Esophagus muscularis mucosa (tissue), 4 donors: Measurements from ENCODE around the gene PADI6. TPM values are rescaled to one million over a fixed set of nuclear protein-coding genes. Genes with fewer than 3 reads are reported as not detected.

Experiments
- DNase-seq: peaks from one replicate; pipeline ENCODE4 v3.0.0-alpha.2; 2017; ENCODE audit errors: extremely low spot score
- H3K27ac ChIP-seq, 4 donors: fragments of 200-600 bp; sonication (generic); replicated peaks in 1 of 4; 1 replicate in 3 of 4; 2 replicates in 1 of 4; pipeline ENCODE4 v1.5.1; 2016 to 2019; ENCODE audit warnings: mild to moderate bottlenecking in 1 of 4
- H3K27me3 ChIP-seq, 4 donors: fragments of 200-600 bp; sonication (generic); one replicate each; pipeline versions ENCODE4 v1.5.1 to v1.6.0; 2016 to 2019
- H3K36me3 ChIP-seq, 4 donors: fragments of 200-600 bp; sonication (generic); one replicate each; pipeline ENCODE4 v1.5.1; 2016 to 2019
- H3K4me1 ChIP-seq, 4 donors: fragments of 200-600 bp; sonication (generic); one replicate each; pipeline ENCODE4 v1.5.1; 2016 to 2019
- H3K4me3 ChIP-seq, 4 donors: fragments of 200-600 bp; sonication (generic); 1 replicate in 2 of 4; 2 replicates in 2 of 4; pipeline ENCODE4 v1.5.1; 2016 to 2019; ENCODE audit warnings: mild to moderate bottlenecking in 4 of 4, moderate library complexity in 1 of 4
- H3K9me3 ChIP-seq, 4 donors: fragments of 200-600 bp; sonication (generic); 1 replicate in 3 of 4; 2 replicates in 1 of 4; pipeline ENCODE4 v1.5.1; 2016 to 2019
- CTCF ChIP-seq, 3 experiments: fragments of 200-600 bp in 2 of 3; fragments of 450-650 bp in 1 of 3; sonication (generic) in 2 of 3; IDR thresholded peaks; one replicate each; pipeline ENCODE4 v1.5.1; 2017 to 2019; ENCODE audit warnings: antibody characterized with exemption in 3 of 3, mild to moderate bottlenecking in 2 of 3, moderate library complexity in 1 of 3
- EP300 ChIP-seq: sonication (generic); formaldehyde crosslinking; IDR thresholded peaks from one replicate; pipeline ENCODE4 v1.6.1; 2017; ENCODE audit warnings: antibody characterized with exemption
- POLR2A ChIP-seq: fragments of 450-650 bp; IDR thresholded peaks from one replicate; pipeline ENCODE4 v1.6.1; 2017; ENCODE audit warnings: antibody characterized with exemption, moderate library complexity, mild to moderate bottlenecking, low read depth
- POLR2AphosphoS5 ChIP-seq, 2 donors: sonication (generic); formaldehyde crosslinking; IDR thresholded peaks; one replicate each; pipeline ENCODE4 v1.6.1; 2017; ENCODE audit warnings: antibody characterized with exemption in 2 of 2
- WGBS: methylation state at CpG from one replicate; pipeline ENCODE4 v1.1.5; 2018; 5-methylcytosine and 5-hydroxymethylcytosine counted together
- intact Hi-C: fragments of 100-400 bp; cut with DNase I; formaldehyde crosslinking; loops from one replicate; pipeline ENCODE4 v1.15.1; 2023
- total RNA-seq, 4 donors: library from RNA; depleted of rRNA; stranded (reverse); fragments of >200 nt; gene quantifications; one replicate each; pipeline versions ENCODE4 v1.1.0 to v1.2.1, GENCODE V29; 2016

Gene PADI6
- total RNA-seq, 4 donors from 2014 or later = not detected

DNA sequence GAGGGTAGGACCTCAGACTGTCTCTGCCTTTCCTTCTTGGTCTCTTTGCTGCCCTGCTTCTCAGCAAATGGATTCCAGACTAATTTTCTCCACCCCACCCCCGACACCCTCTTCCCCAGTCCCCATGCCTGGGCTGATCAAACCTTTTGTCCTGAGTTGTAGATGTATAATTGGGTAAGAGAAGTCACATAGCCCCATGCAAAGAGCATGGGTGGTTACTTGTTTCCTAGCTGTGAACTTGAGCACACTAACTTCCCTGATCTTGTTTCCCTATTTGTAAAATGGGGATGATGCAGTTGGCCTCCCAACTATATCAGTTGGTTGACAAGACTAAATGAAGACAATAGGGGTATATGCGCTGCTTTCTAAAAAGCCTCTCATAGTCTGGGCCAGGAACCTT is 9.2 kb downstream of the PADI6 start:
- no peaks in the 10 kb centered on the region for H3K9me3 ChIP-seq
- H3K4me1 ChIP-seq = no peaks in the 10 kb centered on the region
- H3K27me3 ChIP-seq = peaks cover 0 to 29% (median 3%) of the 10 kb centered on the region in 4 donors
- 94% methylated on average over 2 of the region's 2 CpGs for WGBS
- no peak for TF ChIP-seq CTCF (IDR thresholded peaks at IDR 0.05)
- no peak for TF ChIP-seq POLR2A
- no peak for TF ChIP-seq EP300
- TF ChIP-seq POLR2AphosphoS5 (IDR thresholded peaks at IDR 0.05) = no peak
- H3K27ac ChIP-seq = no peak overlapping the region
- DNase-seq = no peak
- intact Hi-C loops = no loop called here
- H3K36me3 ChIP-seq = no peaks in the 10 kb centered on the region
- no peak overlapping the region for H3K4me3 ChIP-seq

DNA sequence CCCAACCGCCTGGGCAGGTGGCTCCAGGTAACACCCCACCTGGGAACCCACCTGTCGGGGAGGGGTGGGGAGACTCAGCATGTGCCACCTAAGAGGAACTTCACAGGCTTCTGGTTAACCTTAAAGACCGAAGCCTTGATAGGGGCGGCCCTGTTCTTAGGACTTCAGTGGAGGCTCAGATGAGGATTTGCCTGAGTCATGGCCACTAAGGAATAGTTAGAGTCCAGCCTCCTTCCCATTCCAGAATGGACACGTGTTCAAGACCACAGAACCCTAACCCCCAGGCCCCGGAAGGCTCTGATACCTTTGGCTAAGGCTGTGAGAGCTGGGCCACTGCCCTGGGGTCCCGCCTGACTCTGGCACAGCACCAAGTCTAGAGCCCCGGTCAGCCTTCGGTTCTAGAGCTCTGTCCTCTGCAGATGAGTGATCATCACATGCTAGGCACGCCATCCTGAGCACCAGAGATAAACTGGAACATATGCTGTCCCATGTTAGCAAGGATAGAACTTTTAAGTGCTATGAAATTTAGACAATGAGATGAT is 20.3 kb downstream of the PADI6 start:
- no peak for DNase-seq
- no peak for TF ChIP-seq EP300
- TF ChIP-seq POLR2AphosphoS5 (IDR thresholded peaks at IDR 0.05) = no peak
- TF ChIP-seq CTCF (IDR thresholded peaks at IDR 0.05) = no peak
- TF ChIP-seq POLR2A = no peak
- no peaks in the 10 kb centered on the region for H3K4me1 ChIP-seq
- no peaks in the 10 kb centered on the region for H3K9me3 ChIP-seq
- 48% methylated on average over 7 of the region's 10 CpGs for WGBS
- H3K36me3 ChIP-seq = no peaks in the 10 kb centered on the region
- intact Hi-C loops = no loop called here
- H3K27me3 ChIP-seq = no peaks in the 10 kb centered on the region
- no peak overlapping the region for H3K27ac ChIP-seq
- H3K4me3 ChIP-seq = no peak overlapping the region

DNA sequence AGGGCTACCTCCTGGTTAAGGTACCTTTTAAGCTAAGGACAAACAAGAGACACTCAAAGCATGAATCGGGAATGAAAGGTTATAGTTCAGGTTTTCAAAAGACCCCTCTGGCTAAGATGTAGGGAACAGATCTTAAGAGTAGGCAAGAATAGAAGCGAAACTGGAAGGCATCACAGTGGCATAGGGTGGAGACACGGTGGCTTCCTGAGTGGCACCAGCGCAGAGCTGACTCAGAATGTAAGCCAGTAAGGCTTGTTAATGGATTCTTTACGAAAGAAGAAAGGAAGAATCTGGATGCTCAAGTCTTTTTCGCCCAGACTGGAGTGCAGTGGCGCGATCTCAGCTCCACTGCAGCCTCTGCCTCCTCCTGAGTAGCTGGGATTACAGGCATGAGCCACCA is 21.2 kb downstream of the PADI6 start:
- DNase-seq = no peak
- intact Hi-C loops = no loop called here
- H3K27me3 ChIP-seq = no peaks in the 10 kb centered on the region
- no peaks in the 10 kb centered on the region for H3K36me3 ChIP-seq
- no peak overlapping the region for H3K4me3 ChIP-seq
- H3K4me1 ChIP-seq = no peaks in the 10 kb centered on the region
- WGBS = 60% methylated on average over 8 of the region's 8 CpGs
- H3K27ac ChIP-seq = no peak overlapping the region
- TF ChIP-seq CTCF (IDR thresholded peaks at IDR 0.05) (no peak), POLR2AphosphoS5 (IDR thresholded peaks at IDR 0.05) (no peak), EP300 (no peak), POLR2A (no peak)
- no peaks in the 10 kb centered on the region for H3K9me3 ChIP-seq

DNA sequence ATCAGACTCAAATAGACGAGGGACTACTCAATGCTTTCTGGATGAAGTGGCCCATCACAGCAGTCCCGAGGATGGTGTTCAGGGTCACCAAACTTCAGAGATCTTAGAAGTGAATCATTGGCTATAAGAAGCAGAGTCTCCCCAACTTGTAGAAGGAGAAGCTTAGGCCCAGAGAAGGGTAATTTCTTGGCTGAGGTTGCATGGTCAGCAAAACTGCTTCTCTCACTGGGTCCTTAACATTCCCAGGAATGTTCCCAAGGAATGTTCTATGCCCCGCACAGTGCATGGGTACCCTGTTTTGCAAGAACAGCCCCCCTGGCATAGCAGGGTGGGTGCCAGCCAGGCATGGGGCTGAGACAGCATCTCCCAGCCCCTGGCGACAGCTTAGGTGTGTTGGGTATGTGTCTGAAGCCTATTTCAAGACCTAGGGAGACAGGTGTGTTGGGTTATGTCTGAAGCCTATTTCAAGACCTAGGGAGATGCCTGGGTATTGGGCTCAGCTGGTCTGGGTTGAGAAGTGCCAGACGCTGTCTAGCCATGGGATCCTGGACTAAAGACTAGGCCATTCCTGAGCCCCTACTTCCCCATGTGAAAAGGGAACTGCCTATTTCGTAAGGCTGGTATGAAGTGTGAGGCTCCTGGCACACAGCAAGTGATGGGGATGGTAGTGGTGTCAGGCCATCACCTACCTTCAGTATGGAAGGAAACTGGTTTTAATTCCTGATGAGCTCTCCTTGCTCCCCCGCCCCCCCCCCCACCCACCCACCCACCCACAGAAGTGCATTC is 26.1 kb downstream of the PADI6 start:
- Histone ChIP-seq H3K27me3 (no peaks in the 10 kb centered on the region), H3K4me1 (no peaks in the 10 kb centered on the region), H3K9me3 (no peaks in the 10 kb centered on the region), H3K4me3 (no peak overlapping the region), H3K27ac (no peak overlapping the region), H3K36me3 (no peaks in the 10 kb centered on the region)
- no peak for DNase-seq
- intact Hi-C loops = no loop called here
- TF ChIP-seq POLR2AphosphoS5 (IDR thresholded peaks at IDR 0.05) = no peak
- TF ChIP-seq POLR2A = no peak
- TF ChIP-seq CTCF (IDR thresholded peaks at IDR 0.05) = no peak
- TF ChIP-seq EP300 = no peak
- WGBS = 87% methylated on average over 6 of the region's 7 CpGs
